Muscle of leg (tissue), 11 donors: Measurements from ENCODE around the gene COL6A3. TPM values are rescaled to one million over a fixed set of nuclear protein-coding genes. Genes with fewer than 3 reads are reported as not detected.
A peak's percentile ranks its signal among the peaks of the same experiment; 100 is the strongest.
"Not testable (repeated sequence)": the region's sequence is repeated elsewhere in the genome, so short reads cannot be mapped to it uniquely, and the experiment has no call there.

Experiments used
- DNase-seq: peaks from one replicate; pipeline ENCODE4 v3.0.0; 2013
- H3K27ac ChIP-seq: one replicate; pipeline ENCODE4 v1.5.1; 2013; ENCODE audit warnings: mild to moderate bottlenecking, low read length, control low read depth
- H3K27me3 ChIP-seq: one replicate; pipeline ENCODE4 v1.6.1; 2013; ENCODE audit warnings: low read length; ENCODE audit not compliant: control insufficient read depth, insufficient read depth
- H3K36me3 ChIP-seq: one replicate; pipeline ENCODE4 v1.6.1; 2013; ENCODE audit warnings: low read length; ENCODE audit not compliant: control insufficient read depth, insufficient read depth
- H3K4me1 ChIP-seq: one replicate; pipeline ENCODE4 v1.6.1; 2013; ENCODE audit warnings: low read length; ENCODE audit not compliant: control insufficient read depth, insufficient read depth
- H3K4me3 ChIP-seq: one replicate; pipeline ENCODE4 v1.5.1; 2013; ENCODE audit warnings: low read length, control low read depth
- H3K9me3 ChIP-seq: replicated peaks from 2 replicates; pipeline ENCODE4 v1.6.1; 2013; ENCODE audit warnings: low read depth, low read length; ENCODE audit not compliant: control insufficient read depth
- WGBS: methylation state at CpG from one replicate; pipeline ENCODE4 v1.1.5; 2013; ENCODE audit warnings: missing lambda C conversion rate; ENCODE audit not compliant: insufficient coverage; 5-methylcytosine and 5-hydroxymethylcytosine counted together
- polyA plus RNA-seq, 8 donors: library from polyadenylated mRNA; unstranded; fragments of 120-200 nt; gene quantifications; one replicate each; pipeline versions ENCODE4 v1.2.1 to v1.2.3, GENCODE V29; 2013; ENCODE audit warnings: inconsistent platforms in 1 of 8, low replicate concordance in 1 of 8; ENCODE audit not compliant: insufficient read length in 8 of 8, insufficient read depth in 1 of 8
- total RNA-seq: library from RNA; stranded (reverse); fragments of 120-200 nt; gene quantifications from one replicate; pipeline ENCODE4 v1.2.4, GENCODE V29; 2013

COL6A3 gene
- total and polyA plus RNA-seq, 9 donors: 203 to 490 (median 323) TPM

DNA sequence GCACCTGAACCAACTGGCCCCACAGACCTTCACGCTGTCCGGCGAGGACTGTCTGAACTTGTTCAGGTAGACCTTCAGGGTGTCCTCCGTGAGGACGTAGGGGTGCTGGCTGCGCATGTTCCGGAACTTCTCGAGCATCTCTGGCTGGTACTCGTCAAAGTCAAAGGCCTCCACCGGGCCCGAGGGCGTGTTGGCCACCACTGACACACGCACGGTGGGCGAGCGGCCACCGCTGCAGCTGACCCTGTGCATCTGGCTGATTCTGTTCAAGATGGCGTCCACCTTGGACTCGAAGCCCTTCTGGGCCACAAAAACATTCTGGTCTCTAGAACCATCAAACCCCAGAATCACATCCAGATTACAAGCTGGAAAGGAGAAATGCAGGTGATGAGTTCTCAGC, 48.3 kb downstream of the COL6A3 start:
- 90% methylated on average over 17 of the region's 19 CpGs for WGBS
- no peak for DNase-seq
- H3K4me1 ChIP-seq: peaks cover 11% of the 10 kb centered on the region
- peaks cover 55% of the 10 kb centered on the region for H3K36me3 ChIP-seq
- no peak overlapping the region for H3K27ac ChIP-seq
- no peaks in the 10 kb centered on the region for H3K9me3 ChIP-seq
- no peak overlapping the region for H3K4me3 ChIP-seq
- H3K27me3 ChIP-seq: no peaks in the 10 kb centered on the region

DNA sequence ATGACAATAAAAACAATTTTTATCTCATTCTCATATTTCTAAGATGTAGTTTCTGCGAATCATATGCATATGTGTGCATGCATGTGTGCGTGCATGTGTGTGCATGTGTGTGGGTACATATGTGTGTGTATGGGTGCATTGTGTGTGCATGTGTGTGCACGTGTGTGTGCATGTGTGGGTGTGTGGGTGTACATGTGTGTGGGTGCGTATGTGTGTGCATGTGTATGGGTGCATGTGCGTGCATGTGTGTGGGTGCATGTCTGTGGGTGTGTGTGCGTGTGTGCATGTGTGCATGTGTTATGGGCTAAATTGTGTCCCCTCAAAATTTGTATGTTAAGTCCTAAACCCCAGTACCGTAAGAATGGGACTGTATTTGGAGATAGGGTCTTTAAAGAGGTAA, 49.3 kb downstream of the COL6A3 start:
- 93% methylated on average over 6 of the region's 7 CpGs for WGBS
- Histone ChIP-seq H3K4me1 (peaks cover 16% of the 10 kb centered on the region), H3K9me3 (no peaks in the 10 kb centered on the region), H3K36me3 (peaks cover 62% of the 10 kb centered on the region), H3K27me3 (no peaks in the 10 kb centered on the region), H3K27ac (no peak overlapping the region), H3K4me3 (no peak overlapping the region)
- no peak for DNase-seq

DNA sequence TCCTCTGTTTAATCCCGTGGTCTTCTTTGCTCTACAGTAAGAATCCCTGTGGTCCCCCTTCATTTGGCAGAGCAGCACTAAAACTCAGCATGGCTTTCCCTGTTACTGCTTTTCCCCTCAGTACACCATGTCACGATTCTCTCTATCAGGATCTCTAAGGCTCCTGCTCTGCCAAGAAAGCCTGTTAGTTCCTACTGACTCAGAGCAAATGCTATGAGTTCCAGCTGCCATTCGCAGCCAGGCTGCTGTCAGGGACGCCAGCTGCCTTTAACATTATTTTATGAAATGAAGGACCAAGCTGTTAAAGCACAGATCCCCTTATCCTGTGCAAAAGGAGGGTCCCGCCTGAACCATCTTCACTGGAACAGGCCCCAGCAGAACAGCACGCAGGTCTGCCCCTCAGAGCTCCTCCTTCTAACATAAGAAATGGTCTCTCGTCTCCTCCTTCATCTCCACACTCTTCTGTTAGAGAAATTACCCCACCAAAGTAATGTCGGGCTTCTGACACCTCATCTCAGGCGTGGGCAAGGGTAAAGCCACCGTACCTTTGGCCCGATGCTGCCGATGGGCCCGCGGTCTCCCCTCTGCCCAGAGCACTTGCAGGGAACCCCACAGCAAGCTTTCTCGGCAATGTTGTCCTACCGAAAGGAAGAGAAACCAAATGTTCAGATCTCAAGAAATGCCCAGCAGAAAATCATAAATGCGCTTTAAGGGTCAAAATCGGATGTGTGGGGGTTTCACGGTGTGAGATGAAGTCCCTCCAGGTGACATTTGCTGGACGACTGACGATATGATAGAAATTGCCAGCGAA, 52.6 kb downstream of the COL6A3 start:
- H3K9me3 ChIP-seq: no peaks in the 10 kb centered on the region
- WGBS: 56% methylated on average over 16 of the region's 22 CpGs
- peaks cover 22% of the 10 kb centered on the region for H3K4me1 ChIP-seq
- DNase-seq: peak; percentile 82
- no peak overlapping the region for H3K4me3 ChIP-seq
- H3K27me3 ChIP-seq: no peaks in the 10 kb centered on the region
- H3K36me3 ChIP-seq: peaks cover 62% of the 10 kb centered on the region
- peak overlapping the region; percentile 13 for H3K27ac ChIP-seq

DNA sequence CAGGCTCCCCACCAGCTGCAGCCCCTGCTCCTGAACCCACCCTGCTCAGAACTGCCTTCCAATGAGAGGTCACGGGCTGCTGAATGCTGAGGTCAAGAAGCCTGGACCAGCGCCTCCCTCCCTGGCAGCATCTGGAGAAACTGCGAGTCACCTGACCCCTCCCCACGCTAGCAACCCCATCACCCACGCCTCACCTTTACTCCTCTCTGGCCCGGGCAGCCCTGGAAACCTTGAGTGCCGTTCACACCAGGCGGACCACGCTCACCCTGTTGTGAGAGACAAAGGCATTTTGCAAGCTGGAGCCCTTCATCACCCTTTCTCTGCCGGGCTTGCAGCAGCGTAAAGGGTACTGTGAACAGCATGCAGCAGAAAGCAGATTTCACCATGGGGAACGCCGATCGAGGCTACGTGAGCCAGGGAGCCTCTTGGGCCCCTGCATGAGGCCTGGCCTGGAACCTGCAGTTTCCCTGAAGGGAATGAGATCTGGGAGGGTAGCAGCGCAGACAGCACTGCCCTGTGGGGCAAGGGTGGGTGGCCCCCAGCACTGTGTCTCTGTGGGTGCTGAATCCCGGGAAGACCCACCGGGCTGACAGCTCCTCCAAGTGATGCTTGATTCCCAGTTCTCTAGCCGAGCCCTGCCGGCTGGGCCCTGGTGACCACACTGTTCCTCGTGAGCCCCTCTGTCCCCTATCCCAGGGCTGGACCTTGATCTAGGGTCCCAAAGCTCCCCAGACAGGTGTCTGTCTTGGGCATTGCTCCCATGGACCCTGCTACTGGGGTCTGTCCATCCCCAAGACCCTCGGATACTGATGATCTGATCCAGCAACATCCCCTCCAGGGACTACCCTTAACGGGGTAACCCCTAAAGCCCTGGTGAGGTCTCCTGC, 53.8 kb downstream of the COL6A3 start:
- Histone ChIP-seq H3K36me3 (peaks cover 64% of the 10 kb centered on the region), H3K4me3 (no peak overlapping the region), H3K27ac (no peak overlapping the region), H3K4me1 (peaks cover 28% of the 10 kb centered on the region), H3K9me3 (no peaks in the 10 kb centered on the region), H3K27me3 (no peaks in the 10 kb centered on the region)
- WGBS: 71% methylated on average over 22 of the region's 23 CpGs
- no peak for DNase-seq

DNA sequence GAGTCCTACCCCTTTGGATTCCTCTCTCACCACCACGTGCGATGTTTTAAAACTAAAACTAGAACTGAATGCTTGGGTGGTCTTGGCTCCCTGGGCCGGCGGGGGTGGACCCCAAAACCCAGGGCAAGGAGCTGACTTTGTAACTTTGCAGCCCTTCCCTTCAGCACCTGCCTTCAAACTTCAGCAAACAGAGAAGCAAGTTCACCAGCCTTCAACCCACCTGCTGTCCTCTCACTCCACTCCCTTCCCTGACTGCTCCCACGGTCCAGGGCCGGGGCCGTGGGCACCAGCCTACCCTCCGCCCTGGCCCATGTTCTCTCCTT, 54.5 kb downstream of the COL6A3 start:
- Histone ChIP-seq H3K4me1 (peaks cover 28% of the 10 kb centered on the region), H3K36me3 (peaks cover 67% of the 10 kb centered on the region), H3K9me3 (no peaks in the 10 kb centered on the region), H3K27me3 (no peaks in the 10 kb centered on the region), H3K27ac (no peak overlapping the region), H3K4me3 (no peak overlapping the region)
- 63% methylated on average over 8 of the region's 8 CpGs for WGBS
- peak; percentile 36 for DNase-seq

DNA sequence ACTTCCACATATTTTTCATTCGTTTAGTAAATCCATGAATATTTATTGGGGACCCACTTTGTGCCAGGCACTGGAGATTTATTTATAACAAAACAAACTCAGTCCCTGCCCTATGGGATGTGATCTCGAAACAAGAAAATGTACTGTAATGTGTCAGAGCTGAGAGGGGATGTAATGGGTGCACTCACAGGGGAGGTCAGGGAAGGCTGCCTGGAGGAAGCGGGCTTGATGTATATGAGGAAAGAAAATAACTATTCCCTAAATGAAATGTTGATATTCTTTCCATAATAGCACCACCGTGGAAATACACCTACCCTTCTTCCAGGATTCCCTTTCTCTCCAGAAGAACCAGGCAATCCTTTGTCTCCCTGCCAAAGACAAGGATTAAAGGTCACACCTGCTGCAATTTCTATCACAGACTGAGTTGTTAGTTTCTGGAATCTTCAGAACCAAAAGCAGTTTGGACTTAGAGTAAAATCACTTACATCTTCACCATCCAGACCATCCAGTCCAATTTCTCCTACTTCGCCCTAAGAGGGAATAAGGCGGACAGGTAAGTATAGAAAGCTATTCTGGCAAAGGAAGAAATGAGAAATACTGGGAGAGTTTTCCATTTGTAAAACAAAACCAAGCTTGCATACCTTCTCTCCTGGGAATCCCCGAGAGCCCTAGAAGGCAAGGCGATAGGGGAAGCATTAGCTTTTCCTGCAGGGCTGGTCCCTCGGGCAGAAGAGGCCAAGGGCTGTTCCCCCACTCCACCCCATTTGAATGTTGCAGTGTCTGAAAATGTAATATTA, 55.0 kb downstream of the COL6A3 start:
- H3K27me3 ChIP-seq: no peaks in the 10 kb centered on the region
- H3K27ac ChIP-seq: no peak overlapping the region
- peaks cover 63% of the 10 kb centered on the region for H3K36me3 ChIP-seq
- H3K9me3 ChIP-seq: no peaks in the 10 kb centered on the region
- DNase-seq: no peak
- no CpG with 5 or more reads among the region's 9 CpGs for WGBS
- H3K4me3 ChIP-seq: no peak overlapping the region
- H3K4me1 ChIP-seq: peaks cover 28% of the 10 kb centered on the region

DNA sequence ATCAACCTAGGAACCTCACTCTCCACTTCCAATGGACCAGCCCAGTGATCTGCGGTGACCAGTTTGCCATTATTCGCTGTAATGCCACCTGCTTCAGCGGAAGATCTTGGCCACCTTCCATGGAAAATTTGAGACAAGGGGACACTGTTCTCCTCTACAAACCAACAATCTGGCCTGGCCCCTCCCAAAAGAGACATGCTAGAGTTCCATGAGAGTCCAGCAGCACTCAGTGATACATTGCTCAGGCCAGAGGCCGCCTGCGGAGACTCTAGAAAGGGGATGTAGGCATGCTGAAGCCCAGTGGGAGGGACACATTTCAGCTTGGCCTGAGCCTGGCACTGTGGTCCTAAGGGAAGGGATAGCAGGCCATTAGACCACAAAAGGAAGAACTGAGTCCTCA, 58.3 kb downstream of the COL6A3 start:
- H3K9me3 ChIP-seq: no peaks in the 10 kb centered on the region
- H3K27me3 ChIP-seq: no peaks in the 10 kb centered on the region
- H3K4me1 ChIP-seq: peaks cover 29% of the 10 kb centered on the region
- WGBS: 82% methylated on average over 5 of the region's 5 CpGs
- no peak overlapping the region for H3K4me3 ChIP-seq
- peaks cover 58% of the 10 kb centered on the region for H3K36me3 ChIP-seq
- peak; percentile 58 for DNase-seq
- H3K27ac ChIP-seq: peak overlapping the region; percentile 13

DNA sequence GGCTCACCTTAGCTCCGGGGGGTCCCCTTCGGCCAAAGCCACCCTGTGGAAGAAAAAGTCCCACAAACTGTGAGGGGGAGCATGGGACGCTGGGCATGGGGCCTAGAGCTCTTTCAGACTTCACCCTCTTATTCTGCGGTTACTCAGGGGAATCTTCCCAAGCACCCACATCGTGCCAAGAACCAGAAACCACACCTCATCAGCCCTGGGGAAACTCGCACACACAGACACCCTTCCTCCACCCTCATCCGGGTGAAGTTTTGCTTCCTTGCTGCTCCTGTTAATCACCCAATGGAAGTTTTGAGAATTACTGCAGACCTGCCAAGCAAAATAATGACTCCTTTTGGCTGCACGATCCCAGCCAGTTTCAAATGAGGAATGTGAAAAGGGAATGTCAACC, 59.1 kb downstream of the COL6A3 start:
- no peaks in the 10 kb centered on the region for H3K9me3 ChIP-seq
- no peaks in the 10 kb centered on the region for H3K27me3 ChIP-seq
- no peak overlapping the region for H3K27ac ChIP-seq
- H3K36me3 ChIP-seq: peaks cover 50% of the 10 kb centered on the region
- no peak overlapping the region for H3K4me3 ChIP-seq
- WGBS: 64% methylated on average over 6 of the region's 8 CpGs
- H3K4me1 ChIP-seq: peaks cover 33% of the 10 kb centered on the region
- peak; percentile 57 for DNase-seq

DNA sequence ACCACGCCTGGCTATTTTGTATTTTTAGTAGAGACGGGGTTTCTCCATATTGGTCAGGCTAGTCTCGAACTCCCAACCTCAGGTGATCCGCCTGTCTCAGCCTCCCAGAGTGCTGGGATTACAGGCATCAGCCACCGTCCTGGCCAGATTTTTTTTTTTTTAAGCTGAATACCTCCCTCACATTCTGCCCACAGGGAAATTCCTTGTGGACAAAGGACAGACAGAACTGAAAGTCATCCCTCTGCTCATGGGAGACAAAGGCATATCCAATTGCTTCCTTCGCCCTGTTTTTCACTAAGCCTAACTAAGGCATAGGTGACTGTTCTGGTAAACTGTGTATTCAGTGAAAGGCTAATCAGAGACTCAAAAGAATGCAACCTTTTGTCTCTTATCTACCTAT, 59.8 kb downstream of the COL6A3 start:
- peaks cover 43% of the 10 kb centered on the region for H3K36me3 ChIP-seq
- H3K27ac ChIP-seq: not testable (repeated sequence)

DNA sequence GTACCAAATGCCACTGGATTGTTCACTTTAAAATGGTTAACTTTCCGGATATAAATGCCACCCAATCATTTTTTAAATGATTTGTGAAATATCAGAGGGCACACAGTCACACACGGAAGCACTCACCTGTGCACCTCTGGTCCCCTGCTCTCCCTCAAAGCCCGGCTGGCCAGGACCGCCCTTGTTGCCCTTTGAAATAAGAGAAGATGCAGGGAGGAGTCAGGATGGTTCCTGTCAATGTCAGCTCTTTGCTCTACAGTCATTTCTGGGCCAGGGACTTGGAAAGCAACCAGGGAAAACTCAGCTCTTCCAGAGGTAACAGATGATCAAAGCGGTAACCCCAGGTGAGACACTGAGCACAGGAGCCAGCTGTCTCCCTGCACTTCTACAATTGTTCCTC, 60.7 kb downstream of the COL6A3 start:
- peak; percentile 52 for DNase-seq
- Histone ChIP-seq H3K4me3 (no peak overlapping the region), H3K9me3 (no peaks in the 10 kb centered on the region), H3K27ac (no peak overlapping the region), H3K27me3 (no peaks in the 10 kb centered on the region), H3K4me1 (peaks cover 28% of the 10 kb centered on the region), H3K36me3 (peaks cover 45% of the 10 kb centered on the region)
- 33% methylated on average over 1 of the region's 5 CpGs for WGBS

More for the DNA sequence above, 59.8 kb downstream of the COL6A3 start:
- H3K4me3 ChIP-seq, H3K27me3 ChIP-seq, DNase-seq, H3K9me3 ChIP-seq: not testable (repeated sequence)
- peaks cover 29% of the 10 kb centered on the region for H3K4me1 ChIP-seq
- 70% methylated on average over 2 of the region's 6 CpGs for WGBS
